Measurements from ENCODE around the gene FXYD1. TPM values are rescaled to one million over a fixed set of nuclear protein-coding genes. Genes with fewer than 3 reads are reported as not detected.

Gene FXYD1
- total and polyA plus RNA-seq, 2 experiments from 2014 or later, result 1.5 to 26.8 TPM

GRCh38 chr19:35107545-35107944 lies 31.1 kb upstream of the FXYD1 start (continued):
- TF ChIP-seq ZNF462 (CRISPR knock-in tag; IDR thresholded peaks at IDR 0.05) (no peak), CREB1 (CRISPR knock-in tag; IDR thresholded peaks at IDR 0.05; ENCODE audit: low read depth) (no peak), ZNF331 (CRISPR knock-in tag; IDR thresholded peaks at IDR 0.05; ENCODE audit: low read depth) (no peak), JUNB (IDR thresholded peaks at IDR 0.05; ENCODE audit: unreplicated experiment) (no peak), NANOG (IDR thresholded peaks at IDR 0.05; ENCODE audit: borderline replicate concordance) (no peak), ZNF114 (CRISPR knock-in tag; IDR thresholded peaks at IDR 0.05) (no peak), ETS1 (IDR thresholded peaks at IDR 0.05) (no peak)
- TF ChIP-seq, protein P1, sequence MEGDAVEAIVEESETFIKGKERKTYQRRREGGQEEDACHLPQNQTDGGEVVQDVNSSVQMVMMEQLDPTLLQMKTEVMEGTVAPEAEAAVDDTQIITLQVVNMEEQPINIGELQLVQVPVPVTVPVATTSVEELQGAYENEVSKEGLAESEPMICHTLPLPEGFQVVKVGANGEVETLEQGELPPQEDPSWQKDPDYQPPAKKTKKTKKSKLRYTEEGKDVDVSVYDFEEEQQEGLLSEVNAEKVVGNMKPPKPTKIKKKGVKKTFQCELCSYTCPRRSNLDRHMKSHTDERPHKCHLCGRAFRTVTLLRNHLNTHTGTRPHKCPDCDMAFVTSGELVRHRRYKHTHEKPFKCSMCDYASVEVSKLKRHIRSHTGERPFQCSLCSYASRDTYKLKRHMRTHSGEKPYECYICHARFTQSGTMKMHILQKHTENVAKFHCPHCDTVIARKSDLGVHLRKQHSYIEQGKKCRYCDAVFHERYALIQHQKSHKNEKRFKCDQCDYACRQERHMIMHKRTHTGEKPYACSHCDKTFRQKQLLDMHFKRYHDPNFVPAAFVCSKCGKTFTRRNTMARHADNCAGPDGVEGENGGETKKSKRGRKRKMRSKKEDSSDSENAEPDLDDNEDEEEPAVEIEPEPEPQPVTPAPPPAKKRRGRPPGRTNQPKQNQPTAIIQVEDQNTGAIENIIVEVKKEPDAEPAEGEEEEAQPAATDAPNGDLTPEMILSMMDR (conservative IDR thresholded peaks at IDR 0.05; ENCODE audit: low read depth in 2 of 2), result no peak
